ENCODE measurements around the gene THSD7B.

- TF ChIP-seq JUN (IDR thresholded peaks at IDR 0.05; ENCODE audit: borderline replicate concordance, low read depth, low read length) (no peak), JUN (CRISPR knock-in tag; IDR thresholded peaks at IDR 0.05; ENCODE audit: borderline replicate concordance) (no peak), ZBTB12 (CRISPR knock-in tag; IDR thresholded peaks at IDR 0.05) (no peak), TAF7 (tag; IDR thresholded peaks at IDR 0.05) (no peak), ZNF696 (CRISPR knock-in tag; conservative IDR thresholded peaks at IDR 0.05) (no peak)
Measured at GRCh38 chr2:137093116-137093515, 327.8 kb downstream of the THSD7B start.

Measured in K562 (cell line).